ENCODE measurements around the gene PRKCE.

The PRKCE gene

GRCh38 chr2:46181306-46181705 lies 529.8 kb downstream of the PRKCE start:
- Histone ChIP-seq H3K27me3 (ENCODE audit: control insufficient read depth in 1 of 2, insufficient read depth in 2 of 2, low read length in 2 of 2) (no peaks in the 10 kb centered on the region), H3K9ac (ENCODE audit: low read length in 2 of 2) (no peak overlapping the region), H3K4me3 (ENCODE audit: low read length in 2 of 2) (no peak overlapping the region), H3K27ac (ENCODE audit: low read length) (no peak overlapping the region), H3K36me3 (ENCODE audit: control insufficient read depth in 2 of 2, insufficient read depth in 2 of 2, low read length in 2 of 2) (peaks cover 0 to 3% of the 10 kb centered on the region in 2 donors), H3K9me3 (ENCODE audit: control insufficient read depth in 2 of 2, low read length in 2 of 2) (no peaks in the 10 kb centered on the region), H3K4me1 (ENCODE audit: control insufficient read depth, insufficient read depth, low read length) (peaks cover 3% of the 10 kb centered on the region)

- no peak overlapping the region for H3K27ac ChIP-seq (ENCODE audit: low read length)
- H3K9ac ChIP-seq (ENCODE audit: low read length in 2 of 2): no peak overlapping the region
- peaks cover 5% of the 10 kb centered on the region for H3K4me1 ChIP-seq (ENCODE audit: control insufficient read depth, insufficient read depth, low read length)
- no peak overlapping the region for H3K4me3 ChIP-seq (ENCODE audit: low read length in 2 of 2)
- no peaks in the 10 kb centered on the region for H3K9me3 ChIP-seq (ENCODE audit: control insufficient read depth in 2 of 2, low read length in 2 of 2)
- H3K36me3 ChIP-seq (ENCODE audit: control insufficient read depth in 2 of 2, insufficient read depth in 2 of 2, low read length in 2 of 2): peaks cover 0 to 3% of the 10 kb centered on the region in 2 donors
- no peaks in the 10 kb centered on the region for H3K27me3 ChIP-seq (ENCODE audit: control insufficient read depth in 1 of 2, insufficient read depth in 2 of 2, low read length in 2 of 2)
Measured at GRCh38 chr2:46181789-46182530, 530.5 kb downstream of the PRKCE start.

- Histone ChIP-seq H3K36me3 (ENCODE audit: control insufficient read depth in 2 of 2, insufficient read depth in 2 of 2, low read length in 2 of 2) (peaks cover 0 to 3% of the 10 kb centered on the region in 2 donors), H3K9me3 (ENCODE audit: control insufficient read depth in 2 of 2, low read length in 2 of 2) (no peaks in the 10 kb centered on the region), H3K9ac (ENCODE audit: low read length in 2 of 2) (no peak overlapping the region), H3K4me3 (ENCODE audit: low read length in 2 of 2) (no peak overlapping the region), H3K4me1 (ENCODE audit: control insufficient read depth, insufficient read depth, low read length) (peaks cover 13% of the 10 kb centered on the region), H3K27ac (ENCODE audit: low read length) (no peak overlapping the region), H3K27me3 (ENCODE audit: control insufficient read depth in 1 of 2, insufficient read depth in 2 of 2, low read length in 2 of 2) (no peaks in the 10 kb centered on the region)
Measured at GRCh38 chr2:46183426-46183825, 532.0 kb downstream of the PRKCE start.

- Histone ChIP-seq H3K4me1 (ENCODE audit: control insufficient read depth, insufficient read depth, low read length) (peaks cover 10% of the 10 kb centered on the region), H3K27ac (ENCODE audit: low read length) (no peak overlapping the region), H3K9me3 (ENCODE audit: control insufficient read depth in 2 of 2, low read length in 2 of 2) (no peaks in the 10 kb centered on the region), H3K36me3 (ENCODE audit: control insufficient read depth in 2 of 2, insufficient read depth in 2 of 2, low read length in 2 of 2) (peaks cover 0 to 3% of the 10 kb centered on the region in 2 donors), H3K9ac (ENCODE audit: low read length in 2 of 2) (no peak overlapping the region), H3K4me3 (ENCODE audit: low read length in 2 of 2) (no peak overlapping the region), H3K27me3 (ENCODE audit: control insufficient read depth in 1 of 2, insufficient read depth in 2 of 2, low read length in 2 of 2) (no peaks in the 10 kb centered on the region)
Measured at GRCh38 chr2:46184794-46185583, 533.5 kb downstream of the PRKCE start.

- H3K27ac ChIP-seq (ENCODE audit: low read length): peak overlapping the region; percentile 76
- peaks cover 10% of the 10 kb centered on the region for H3K4me1 ChIP-seq (ENCODE audit: control insufficient read depth, insufficient read depth, low read length)
Measured at GRCh38 chr2:46187112-46187618, 535.7 kb downstream of the PRKCE start.

GRCh38 chr2:46188041-46188716 lies 536.7 kb downstream of the PRKCE start:
- Histone ChIP-seq H3K27ac (ENCODE audit: low read length) (no peak overlapping the region), H3K36me3 (ENCODE audit: control insufficient read depth in 2 of 2, insufficient read depth in 2 of 2, low read length in 2 of 2) (peaks cover 0 to 3% of the 10 kb centered on the region in 2 donors), H3K9me3 (ENCODE audit: control insufficient read depth in 2 of 2, low read length in 2 of 2) (no peaks in the 10 kb centered on the region), H3K27me3 (ENCODE audit: control insufficient read depth in 1 of 2, insufficient read depth in 2 of 2, low read length in 2 of 2) (no peaks in the 10 kb centered on the region), H3K4me1 (ENCODE audit: control insufficient read depth, insufficient read depth, low read length) (peaks cover 10% of the 10 kb centered on the region), H3K4me3 (ENCODE audit: low read length in 2 of 2) (no peak overlapping the region), H3K9ac (ENCODE audit: low read length in 2 of 2) (no peak overlapping the region)

More at GRCh38 chr2:46187112-46187618, 535.7 kb downstream of the PRKCE start:
- Histone ChIP-seq H3K4me3 (ENCODE audit: low read length in 2 of 2) (peak overlapping the region; percentile 61 to 67), H3K36me3 (ENCODE audit: control insufficient read depth in 2 of 2, insufficient read depth in 2 of 2, low read length in 2 of 2) (peaks cover 0 to 3% of the 10 kb centered on the region in 2 donors), H3K9ac (ENCODE audit: low read length in 2 of 2) (peak overlapping the region; percentile 62 to 64), H3K27me3 (ENCODE audit: control insufficient read depth in 1 of 2, insufficient read depth in 2 of 2, low read length in 2 of 2) (no peaks in the 10 kb centered on the region), H3K9me3 (ENCODE audit: control insufficient read depth in 2 of 2, low read length in 2 of 2) (no peaks in the 10 kb centered on the region)

- Histone ChIP-seq H3K27ac (ENCODE audit: low read length) (no peak overlapping the region), H3K4me1 (ENCODE audit: control insufficient read depth, insufficient read depth, low read length) (peaks cover 2% of the 10 kb centered on the region), H3K36me3 (ENCODE audit: control insufficient read depth in 2 of 2, insufficient read depth in 2 of 2, low read length in 2 of 2) (no peaks in the 10 kb centered on the region), H3K9me3 (ENCODE audit: control insufficient read depth in 2 of 2, low read length in 2 of 2) (no peaks in the 10 kb centered on the region), H3K4me3 (ENCODE audit: low read length in 2 of 2) (no peak overlapping the region), H3K9ac (ENCODE audit: low read length in 2 of 2) (no peak overlapping the region), H3K27me3 (ENCODE audit: control insufficient read depth in 1 of 2, insufficient read depth in 2 of 2, low read length in 2 of 2) (no peaks in the 10 kb centered on the region)
Measured at GRCh38 chr2:46193356-46193755, 541.9 kb downstream of the PRKCE start.

GRCh38 chr2:46193855-46194254 lies 542.4 kb downstream of the PRKCE start:
- H3K4me3 ChIP-seq (ENCODE audit: low read length in 2 of 2): no peak overlapping the region
- no peak overlapping the region for H3K9ac ChIP-seq (ENCODE audit: low read length in 2 of 2)
- no peaks in the 10 kb centered on the region for H3K9me3 ChIP-seq (ENCODE audit: control insufficient read depth in 2 of 2, low read length in 2 of 2)
- H3K36me3 ChIP-seq (ENCODE audit: control insufficient read depth in 2 of 2, insufficient read depth in 2 of 2, low read length in 2 of 2): no peaks in the 10 kb centered on the region
- H3K27ac ChIP-seq (ENCODE audit: low read length): no peak overlapping the region
- H3K4me1 ChIP-seq (ENCODE audit: control insufficient read depth, insufficient read depth, low read length): peaks cover 2% of the 10 kb centered on the region
- no peaks in the 10 kb centered on the region for H3K27me3 ChIP-seq (ENCODE audit: control insufficient read depth in 1 of 2, insufficient read depth in 2 of 2, low read length in 2 of 2)

- H3K27ac ChIP-seq (ENCODE audit: low read length): no peak overlapping the region
- H3K9ac ChIP-seq (ENCODE audit: low read length in 2 of 2): no peak overlapping the region
- H3K9me3 ChIP-seq (ENCODE audit: control insufficient read depth in 2 of 2, low read length in 2 of 2): no peaks in the 10 kb centered on the region
- H3K27me3 ChIP-seq (ENCODE audit: control insufficient read depth in 1 of 2, insufficient read depth in 2 of 2, low read length in 2 of 2): no peaks in the 10 kb centered on the region
- peaks cover 2% of the 10 kb centered on the region for H3K4me1 ChIP-seq (ENCODE audit: control insufficient read depth, insufficient read depth, low read length)
- no peak overlapping the region for H3K4me3 ChIP-seq (ENCODE audit: low read length in 2 of 2)
- no peaks in the 10 kb centered on the region for H3K36me3 ChIP-seq (ENCODE audit: control insufficient read depth in 2 of 2, insufficient read depth in 2 of 2, low read length in 2 of 2)
Measured at GRCh38 chr2:46194856-46195255, 543.4 kb downstream of the PRKCE start.

GRCh38 chr2:46195819-46196218 lies 544.3 kb downstream of the PRKCE start:
- peaks cover 2% of the 10 kb centered on the region for H3K4me1 ChIP-seq (ENCODE audit: control insufficient read depth, insufficient read depth, low read length)
- H3K27me3 ChIP-seq (ENCODE audit: control insufficient read depth in 1 of 2, insufficient read depth in 2 of 2, low read length in 2 of 2): no peaks in the 10 kb centered on the region
- H3K9ac ChIP-seq (ENCODE audit: low read length in 2 of 2): no peak overlapping the region
- no peaks in the 10 kb centered on the region for H3K9me3 ChIP-seq (ENCODE audit: control insufficient read depth in 2 of 2, low read length in 2 of 2)
- peaks cover 0 to 2% of the 10 kb centered on the region in 2 donors for H3K36me3 ChIP-seq (ENCODE audit: control insufficient read depth in 2 of 2, insufficient read depth in 2 of 2, low read length in 2 of 2)
- H3K4me3 ChIP-seq (ENCODE audit: low read length in 2 of 2): no peak overlapping the region
- no peak overlapping the region for H3K27ac ChIP-seq (ENCODE audit: low read length)
